IPS-11a (cell line): ENCODE results near the gene TTC9C.
"Not testable (repeated sequence)": the region's sequence is repeated elsewhere in the genome, so short reads cannot be mapped to it uniquely, and the experiment has no call there.

Experiments
- H3K4me3 ChIP-seq: one replicate; pipeline ENCODE4 v1.5.1; 2013; ENCODE audit warnings: low read depth, low read length, control low read depth

Gene TTC9C

DNA sequence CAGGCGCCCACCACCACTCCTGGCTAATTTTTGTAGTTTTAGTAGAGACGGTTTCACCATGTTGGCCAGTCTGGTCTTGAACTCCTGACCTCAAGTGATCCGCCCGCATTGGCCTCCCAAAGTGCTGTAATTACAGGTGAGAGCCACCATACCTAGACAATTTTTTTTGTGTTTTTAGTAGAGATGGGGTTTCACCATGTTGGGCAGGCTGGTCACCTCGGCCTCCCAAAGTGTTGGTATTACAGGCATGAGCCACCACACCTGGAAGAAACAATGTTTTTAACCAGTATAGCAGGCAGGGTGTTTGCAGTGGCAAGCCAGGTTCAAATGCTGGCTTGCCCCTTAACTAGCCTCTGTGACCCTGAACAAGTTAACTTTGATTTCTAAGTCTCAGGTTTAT is 21.6 kb downstream of the TTC9C start:
- H3K4me3 ChIP-seq: not testable (repeated sequence)

DNA sequence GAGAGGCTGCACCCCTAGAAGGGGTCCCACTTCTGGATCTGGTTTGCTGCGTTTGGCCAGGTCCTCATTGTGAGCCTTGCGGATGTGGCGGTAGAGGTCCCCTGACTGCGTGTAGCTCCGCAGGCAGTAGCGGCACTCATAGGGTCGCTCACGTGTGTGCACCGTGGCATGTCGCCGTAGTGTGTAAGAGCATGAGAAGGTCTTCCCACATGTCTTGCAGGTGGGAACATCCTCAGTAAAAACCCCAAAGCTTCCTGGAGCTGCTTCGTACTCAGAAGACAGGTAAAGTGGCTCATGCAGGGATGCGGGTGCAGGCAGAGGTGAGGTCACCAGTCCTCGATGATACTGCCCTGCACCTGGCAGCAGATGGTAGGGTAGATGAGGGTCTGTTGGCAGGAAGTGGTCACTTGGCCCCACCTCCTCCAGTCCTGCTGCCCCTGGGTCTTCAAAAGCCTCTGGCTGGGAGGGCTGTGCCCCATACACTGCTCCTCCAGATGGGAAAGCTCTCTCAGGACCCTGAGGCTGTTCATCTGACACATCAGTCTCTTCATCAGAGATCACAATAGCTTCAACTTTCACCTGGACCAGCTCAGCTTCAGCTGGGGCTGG is 24.0 kb downstream of the TTC9C start:
- no peak overlapping the region for H3K4me3 ChIP-seq

DNA sequence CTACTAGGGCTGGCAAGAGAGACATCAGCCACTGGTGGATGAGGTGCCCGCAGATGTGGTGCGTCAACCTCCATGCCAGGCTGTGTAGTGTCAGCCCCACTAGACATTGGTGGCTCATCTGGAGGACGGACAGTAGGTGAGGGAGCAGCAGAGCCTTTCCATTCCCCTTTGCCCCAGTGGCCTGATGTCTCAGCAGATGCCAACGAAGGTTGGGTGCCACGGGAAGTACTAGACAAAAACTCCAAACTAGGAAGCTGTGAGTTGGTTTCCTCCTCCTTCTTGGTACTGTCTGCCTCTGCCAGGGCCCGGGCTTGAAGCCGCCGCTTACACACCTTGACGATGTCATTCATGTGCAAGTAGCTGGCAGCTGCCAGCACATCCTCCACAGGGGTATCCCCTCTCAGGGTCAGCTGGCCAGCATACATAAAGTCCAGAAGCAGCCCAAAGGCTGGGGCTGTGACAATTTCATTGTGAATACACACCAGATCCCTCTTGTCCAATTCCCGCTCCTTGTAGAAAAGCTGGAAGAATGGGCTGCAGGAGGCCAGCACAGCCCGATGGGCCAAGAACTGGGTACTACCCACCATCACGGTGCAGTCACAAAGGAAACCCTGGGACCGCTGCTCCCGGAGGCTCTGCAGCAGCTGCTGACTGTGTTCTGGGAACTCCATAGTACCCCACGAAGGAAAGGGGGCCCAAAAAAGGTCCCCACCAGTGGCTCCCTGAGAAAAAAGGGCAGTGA is 24.9 kb downstream of the TTC9C start:
- no peak overlapping the region for H3K4me3 ChIP-seq

DNA sequence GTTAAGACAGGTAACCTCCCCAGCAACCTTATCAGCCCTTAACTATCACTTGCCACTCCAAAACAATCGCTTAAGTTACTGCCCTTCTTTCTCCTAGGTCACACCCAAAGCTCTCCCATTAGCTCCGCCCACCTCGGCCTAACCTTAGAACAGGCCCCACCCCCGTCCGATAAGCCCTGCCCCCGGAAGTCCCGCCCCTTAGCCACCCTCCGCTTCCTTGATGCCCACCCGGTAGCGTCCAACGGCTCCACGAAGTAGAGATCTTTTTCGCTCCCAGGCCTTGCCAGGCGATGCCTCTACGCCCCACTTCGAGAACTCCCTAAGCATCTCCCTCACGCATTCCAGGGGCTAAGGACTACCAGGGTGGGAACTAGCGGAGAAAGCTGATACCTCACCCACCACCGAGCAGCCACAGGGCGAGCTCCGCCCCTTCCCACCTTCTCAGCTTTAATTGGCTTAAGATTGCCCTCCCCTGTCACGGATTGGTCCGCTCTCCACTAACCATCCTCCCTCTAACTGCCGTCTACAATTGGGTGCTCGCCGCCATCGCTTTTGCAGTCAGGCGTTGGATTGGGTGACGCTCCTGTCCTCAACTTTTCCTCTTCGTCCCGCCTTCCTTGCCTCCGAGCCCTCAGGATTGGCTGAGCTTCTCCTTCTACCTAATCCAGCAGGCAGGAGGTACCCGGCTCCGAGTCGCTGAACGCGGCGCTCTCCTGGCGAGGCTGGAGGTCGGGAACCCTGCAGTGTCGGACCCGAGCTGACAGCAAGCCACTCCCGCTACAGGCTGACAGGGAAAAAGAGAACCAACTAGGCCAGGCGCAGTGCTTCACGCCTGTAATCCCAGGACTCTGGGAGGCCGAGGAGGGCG is 25.7 kb downstream of the TTC9C start, which contains the start of gene ZBTB3:
ZBTB3 (minus strand) TSS at position 425 of the 868 bp plus-strand sequence. CDS start 496 bp downstream, outside the sequence.
- peak within 1 kb of the TSS; percentile 97 for H3K4me3 ChIP-seq

DNA sequence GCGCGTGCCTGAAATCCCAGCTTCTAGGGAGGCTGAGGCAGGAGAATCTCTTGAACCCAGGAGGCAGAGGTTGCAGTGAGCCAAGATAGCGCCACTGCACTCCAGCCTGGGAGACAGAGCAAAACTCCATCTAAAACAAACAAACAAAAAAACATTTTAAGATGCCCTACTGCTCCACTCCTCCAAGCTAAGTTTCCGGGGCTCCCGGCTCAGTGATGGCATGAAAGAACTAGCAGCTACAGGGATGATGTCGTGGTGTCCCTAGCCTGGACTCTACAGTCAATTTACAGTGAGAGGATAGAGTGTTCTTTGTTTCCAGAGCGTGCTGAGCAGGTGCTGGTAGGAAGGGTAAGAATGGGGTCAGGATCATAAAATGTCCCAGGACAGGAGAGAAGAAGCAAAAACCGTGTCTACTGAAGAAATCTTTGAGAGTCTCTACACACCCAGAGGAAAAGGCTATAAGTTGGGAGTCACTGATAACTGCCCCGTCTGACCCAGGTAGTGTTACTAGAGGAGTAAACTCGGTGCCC is 26.9 kb downstream of the TTC9C start:
- H3K4me3 ChIP-seq: no peak overlapping the region

DNA sequence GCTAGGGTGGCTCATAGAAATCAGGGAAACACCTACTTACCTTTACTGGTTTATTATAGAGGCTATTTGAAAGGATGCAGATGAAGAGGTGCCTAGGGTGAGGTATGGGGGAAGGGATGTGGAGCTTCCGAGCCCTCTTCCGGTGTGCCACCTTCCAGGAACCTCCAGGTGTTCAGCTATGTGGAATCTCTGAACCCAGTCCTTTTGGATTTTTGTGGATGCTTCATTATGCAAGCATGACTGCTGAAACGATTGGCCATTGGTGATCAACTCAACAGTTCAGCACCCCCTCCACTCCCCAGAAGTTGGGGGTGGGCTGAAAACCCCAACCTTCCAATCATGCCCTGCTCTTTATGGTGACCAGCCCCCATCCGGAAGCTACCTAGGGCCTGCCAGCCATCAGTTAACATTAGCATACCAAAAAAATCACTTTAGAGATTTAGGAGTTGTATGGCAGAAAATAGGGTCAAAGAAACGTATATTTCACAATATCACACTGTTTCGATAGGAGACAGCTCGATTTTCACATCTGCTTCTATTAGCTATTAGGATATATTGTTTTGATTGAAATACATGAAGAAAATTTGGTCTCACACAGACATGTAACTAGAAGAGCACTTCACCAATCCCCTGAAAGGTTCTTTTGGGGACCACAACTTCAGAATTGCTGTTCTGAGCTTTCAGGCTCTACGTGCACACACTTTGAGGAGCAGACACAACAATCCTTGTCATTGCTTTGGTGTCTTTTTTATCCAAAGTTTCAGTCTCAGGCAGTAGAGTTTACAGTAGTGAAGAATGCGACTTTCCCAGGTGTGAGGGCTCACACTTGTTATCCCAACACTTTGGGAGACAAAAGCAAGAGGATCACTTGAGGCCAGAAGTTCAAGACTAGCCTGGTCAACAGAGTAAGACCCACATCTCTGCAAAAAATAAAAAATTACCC is 29.8 kb downstream of the TTC9C start:
- H3K4me3 ChIP-seq: peak overlapping the region; percentile 54

DNA sequence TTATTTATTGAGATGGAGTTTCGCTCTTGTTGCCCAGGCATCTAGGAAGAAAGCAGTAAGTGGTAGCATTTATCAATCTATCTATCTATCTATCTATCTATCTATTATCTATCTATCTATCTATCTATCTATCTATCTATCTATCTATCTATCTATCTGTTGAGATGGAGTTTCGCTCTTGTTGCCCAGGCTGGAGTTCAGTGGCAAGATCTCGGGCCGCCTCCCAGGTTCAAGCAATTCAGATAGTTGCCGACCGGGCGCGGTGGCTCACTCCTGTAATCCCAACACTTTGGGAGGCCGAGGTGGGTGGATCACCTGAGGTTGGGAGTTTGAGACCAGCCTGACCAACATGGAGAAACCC is 32.6 kb downstream of the TTC9C start:
- not testable (repeated sequence) for H3K4me3 ChIP-seq

DNA sequence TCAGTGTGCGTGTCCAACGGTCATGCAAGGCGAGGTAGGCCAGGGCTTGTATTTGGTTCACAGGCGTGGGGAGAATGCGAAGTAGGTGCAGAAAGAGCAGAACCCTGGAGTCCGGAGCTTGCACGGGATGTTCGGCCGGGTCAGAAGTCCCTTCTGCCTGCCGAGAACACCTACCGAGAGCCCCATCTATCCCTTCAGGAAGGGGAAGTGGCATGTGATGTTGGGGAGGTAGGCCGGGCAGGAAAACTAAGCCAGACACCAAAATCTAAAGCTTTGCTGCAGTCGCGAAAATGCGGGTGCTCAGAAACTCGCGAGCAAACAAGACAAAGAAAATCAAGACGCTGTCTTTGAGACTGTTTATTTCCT is 42.5 kb downstream of the TTC9C start:
- H3K4me3 ChIP-seq: peak overlapping the region; percentile 40

DNA sequence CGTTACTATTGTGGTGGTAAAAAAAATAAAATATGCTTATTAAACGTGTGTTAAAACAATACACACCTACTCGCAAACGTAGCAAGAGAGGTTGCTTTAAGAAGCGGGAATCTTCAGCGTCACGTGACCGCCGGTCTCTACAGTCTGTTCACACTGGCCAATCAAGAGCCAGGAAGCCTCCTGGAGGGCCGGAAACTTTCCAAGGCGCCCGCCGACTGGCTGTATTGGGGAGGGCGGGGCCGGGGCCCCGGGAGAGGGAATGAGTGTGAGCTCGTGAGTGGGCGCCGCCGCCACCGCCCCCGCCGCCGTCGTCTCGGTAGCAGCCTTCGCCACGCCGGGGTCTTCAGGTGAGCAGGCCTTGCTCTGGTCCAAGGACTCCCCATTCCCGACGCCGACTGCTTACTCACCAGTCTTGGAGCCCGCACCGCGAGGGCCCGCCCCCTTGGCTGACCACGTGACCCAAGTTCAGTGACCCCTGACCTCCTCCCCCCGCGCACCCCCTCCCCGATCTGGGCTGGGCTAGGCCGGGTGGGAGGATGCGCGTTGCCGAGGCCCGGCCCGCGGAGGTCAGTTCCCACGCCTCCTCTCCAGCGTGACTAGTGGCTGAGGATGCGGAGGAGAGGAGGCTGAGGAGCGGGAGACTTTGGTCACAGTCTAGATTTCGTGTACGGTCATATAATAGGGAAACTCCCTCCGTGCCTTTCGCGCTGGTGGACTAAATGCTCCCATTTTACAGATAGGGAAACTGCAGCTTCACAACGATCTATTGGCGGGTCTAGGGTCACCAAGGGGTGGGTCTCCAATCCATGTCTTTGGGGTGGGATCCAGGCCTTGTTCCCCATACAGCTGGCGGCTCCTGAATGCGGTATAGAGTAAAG is 43.1 kb downstream of the TTC9C start, which contains the start of gene TAF6L:
TAF6L (plus strand) TSS at position 253 of the 878 bp plus-strand sequence. CDS start 4,388 bp downstream, outside the sequence.
- H3K4me3 ChIP-seq: peak within 1 kb of the TSS; percentile 92

DNA sequence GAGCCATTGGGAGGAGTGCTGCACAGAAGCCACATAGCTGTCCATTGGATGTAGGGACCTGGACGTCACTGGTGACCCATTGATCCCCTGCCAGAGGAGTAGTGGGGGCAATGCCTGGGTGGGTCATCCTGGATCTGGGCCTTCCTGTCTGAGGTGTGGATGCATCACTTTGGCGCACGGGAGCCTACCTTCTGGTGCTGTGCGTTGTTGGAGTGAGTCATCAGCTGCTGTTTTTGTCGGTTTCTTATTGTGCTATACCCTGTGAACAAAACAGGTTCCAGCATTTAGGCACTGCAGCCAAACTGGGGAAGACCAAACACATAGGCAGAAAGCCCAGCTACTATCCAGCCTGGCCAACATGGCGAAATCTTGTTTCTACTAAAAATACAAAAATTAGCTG is 46.1 kb downstream of the TTC9C start:
- H3K4me3 ChIP-seq: no peak overlapping the region

DNA sequence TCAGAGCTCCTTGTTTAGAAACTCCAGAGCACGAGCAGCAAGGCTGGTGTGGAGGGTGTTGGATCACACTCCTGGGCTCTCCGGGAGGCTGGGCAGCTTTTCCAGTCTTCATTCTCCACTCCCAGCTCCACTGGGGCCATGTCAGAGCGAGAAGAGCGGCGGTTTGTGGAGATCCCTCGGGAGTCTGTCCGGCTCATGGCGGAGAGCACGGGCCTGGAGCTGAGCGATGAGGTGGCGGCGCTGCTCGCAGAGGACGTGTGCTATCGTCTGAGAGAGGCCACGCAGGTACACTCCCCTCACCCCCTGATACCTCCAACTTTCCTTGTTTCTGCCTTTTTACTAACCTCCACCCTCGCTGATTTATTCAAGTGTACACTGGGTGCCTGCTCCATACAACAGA is 47.4 kb downstream of the TTC9C start:
- no peak overlapping the region for H3K4me3 ChIP-seq

DNA sequence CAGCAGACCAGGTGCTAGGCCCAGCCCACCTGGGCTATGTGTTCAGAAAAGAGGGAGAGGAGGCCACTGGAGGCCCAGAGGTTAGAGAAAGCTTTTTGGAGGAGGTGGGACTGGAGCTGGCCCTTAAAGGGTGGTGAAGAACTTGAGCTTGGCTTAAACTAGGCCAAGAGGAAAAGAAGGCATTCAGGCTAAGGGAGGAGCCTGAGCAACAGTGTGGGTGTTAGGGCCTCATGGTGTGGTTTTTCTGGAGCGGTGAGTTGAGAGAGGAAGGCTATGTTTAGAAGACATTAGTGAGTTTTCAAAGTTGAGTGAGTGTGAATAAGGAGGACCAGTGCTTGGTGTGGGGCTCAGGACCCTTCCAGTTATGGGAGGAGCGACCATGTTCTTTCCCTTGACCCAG is 49.1 kb downstream of the TTC9C start:
- no peak overlapping the region for H3K4me3 ChIP-seq

DNA sequence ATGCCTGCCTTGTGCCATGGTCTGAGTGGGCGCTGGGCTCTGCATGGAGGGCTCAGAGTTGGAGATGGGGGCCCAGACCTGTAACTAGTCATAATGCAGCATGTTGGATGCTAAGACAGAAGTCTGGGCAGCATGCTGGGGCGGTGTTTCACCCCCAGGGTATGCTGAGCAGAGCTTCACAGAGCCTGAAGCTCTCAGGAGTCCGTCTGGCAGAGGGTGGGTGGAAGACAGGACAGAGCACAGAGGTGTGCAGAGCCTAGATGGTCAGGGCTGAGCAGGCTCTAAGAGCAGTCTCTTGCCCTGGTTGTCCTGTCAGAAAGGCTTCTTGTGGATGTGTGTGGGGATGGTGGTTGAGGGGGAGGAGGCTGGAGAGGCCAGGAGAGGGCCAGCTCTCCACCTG is 50.2 kb downstream of the TTC9C start:
- no peak overlapping the region for H3K4me3 ChIP-seq

DNA sequence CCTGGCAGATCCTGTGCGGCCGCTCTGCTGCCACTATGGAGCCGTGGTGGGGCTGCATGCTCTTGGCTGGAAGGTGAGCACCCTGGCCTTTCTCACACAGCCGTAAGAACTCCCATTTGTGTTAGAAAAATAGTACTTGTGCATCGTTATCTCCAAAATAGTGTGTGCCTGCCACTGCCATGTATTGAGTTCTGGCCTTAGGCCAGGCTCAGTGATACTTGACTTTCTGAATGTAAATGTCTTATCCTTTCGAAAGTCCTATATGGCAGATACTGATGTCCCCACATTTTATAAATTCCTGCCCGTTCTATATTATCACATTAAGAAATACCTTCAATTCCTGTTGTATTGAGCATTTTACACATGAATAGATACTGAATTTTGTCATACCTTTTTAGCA is 54.5 kb downstream of the TTC9C start:
- H3K4me3 ChIP-seq: no peak overlapping the region

DNA sequence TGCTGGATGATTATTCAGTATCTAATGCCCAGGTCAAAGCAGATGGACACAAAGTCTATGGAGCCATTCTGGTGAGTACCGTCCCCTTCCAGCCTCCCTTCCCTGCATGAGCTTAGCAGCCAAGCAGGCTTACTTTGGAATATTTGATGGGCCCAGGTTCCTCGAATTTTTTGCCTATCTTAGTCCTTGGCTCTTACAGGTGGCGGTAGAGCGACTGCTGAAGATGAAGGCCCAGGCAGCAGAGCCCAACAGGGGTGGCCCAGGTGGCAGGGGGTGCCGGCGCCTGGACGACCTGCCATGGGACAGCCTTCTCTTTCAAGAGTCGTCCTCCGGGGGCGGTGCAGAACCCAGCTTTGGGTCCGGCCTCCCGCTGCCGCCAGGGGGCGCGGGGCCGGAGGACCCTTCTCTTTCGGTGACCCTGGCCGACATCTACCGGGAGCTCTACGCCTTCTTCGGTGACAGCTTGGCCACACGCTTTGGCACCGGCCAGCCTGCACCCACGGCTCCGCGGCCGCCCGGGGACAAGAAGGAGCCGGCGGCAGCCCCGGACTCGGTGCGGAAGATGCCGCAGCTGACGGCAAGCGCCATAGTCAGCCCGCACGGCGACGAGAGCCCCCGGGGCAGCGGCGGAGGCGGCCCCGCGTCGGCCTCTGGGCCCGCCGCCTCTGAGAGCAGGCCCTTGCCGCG is 58.2 kb downstream of the TTC9C start:
- H3K4me3 ChIP-seq: peak overlapping the region; percentile 95

DNA sequence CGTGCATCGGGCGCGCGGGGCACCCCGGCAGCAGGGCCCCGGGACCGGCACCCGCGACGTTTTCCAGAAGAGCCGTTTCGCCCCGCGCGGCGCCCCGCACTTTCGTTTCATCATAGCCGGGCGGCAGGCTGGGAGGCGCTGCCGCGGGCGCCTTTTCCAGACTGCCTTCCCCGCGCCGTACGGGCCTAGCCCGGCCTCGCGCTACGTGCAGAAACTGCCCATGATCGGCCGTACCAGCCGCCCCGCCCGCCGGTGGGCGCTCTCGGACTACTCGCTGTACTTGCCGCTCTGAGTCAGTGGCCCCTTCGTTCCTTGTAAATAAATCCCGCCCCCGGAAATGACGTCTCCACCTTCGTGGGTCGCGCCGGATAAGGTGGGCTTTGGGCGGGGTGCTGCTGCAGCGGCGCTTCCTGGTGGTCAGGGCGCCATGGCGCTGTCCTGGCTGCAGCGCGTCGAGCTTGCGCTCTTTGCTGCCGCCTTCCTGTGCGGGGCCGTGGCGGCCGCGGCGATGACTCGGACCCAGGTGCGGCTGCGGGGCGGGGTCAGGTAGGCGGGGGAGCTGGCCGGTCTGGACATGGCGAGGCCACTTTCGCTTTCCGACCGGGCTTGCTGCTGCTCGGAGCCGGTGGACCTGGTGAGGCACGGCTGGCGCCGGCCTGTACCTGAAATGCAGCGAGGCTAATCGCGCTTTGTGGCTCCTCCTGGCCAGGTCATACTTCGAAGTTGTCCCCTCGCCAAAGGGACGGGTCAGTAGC is 58.9 kb downstream of the TTC9C start, which contains the start of gene TMEM179B:
TMEM179B (plus strand) TSS at position 398 of the 755 bp plus-strand sequence; CDS start at position 428, 30 bp downstream.
- H3K4me3 ChIP-seq: peak within 1 kb of the TSS; percentile 95
